ENCODE data around the gene KRT78. TPM values are rescaled to one million over a fixed set of nuclear protein-coding genes. Genes with fewer than 3 reads are reported as not detected.

Gene KRT78
- total RNA-seq, 1 experiment from 2014 or later: 0.15 TPM

GRCh38 chr12:52827499-52828090 is 21.2 kb downstream of the KRT78 start:
- CTCF ChIA-PET: no interaction called here
- no TSS peak for BruUV-seq (replicated peaks)
- no peak for ATAC-seq

GRCh38 chr12:52826611-52827498 is 21.9 kb downstream of the KRT78 start:
- Histone ChIP-seq H3K36me3 (ENCODE audit: low read depth, low read length) (no peaks in the 10 kb centered on the region), H2AFZ (ENCODE audit: low read length) (no peak overlapping the region), H3K9me3 (ENCODE audit: low read length) (no peaks in the 10 kb centered on the region), H3K9ac (ENCODE audit: low read length) (no peak overlapping the region), H3K4me3 (ENCODE audit: low read length) (no peak overlapping the region), H4K20me1 (ENCODE audit: low read length) (no peaks in the 10 kb centered on the region), H3F3A (ENCODE audit: low read length, unreplicated experiment) (no peaks in the 10 kb centered on the region), H3K79me2 (ENCODE audit: low read length) (no peaks in the 10 kb centered on the region), H3K4me1 (ENCODE audit: insufficient read depth, low read length) (peaks cover 8% of the 10 kb centered on the region; the same call in 1 of the 2 replicates), H3K9me2 (replicated peaks; ENCODE audit: low read length) (no peaks in the 10 kb centered on the region), H3K27me3 (ENCODE audit: low read length) (no peaks in the 10 kb centered on the region), H3K4me2 (ENCODE audit: low read length) (no peak overlapping the region), H3K27ac (ENCODE audit: low read length) (no peak overlapping the region)
- CTCF ChIA-PET: no interaction called here
- ATAC-seq (no peak), DNase-seq (no peak)
- POLR2A ChIA-PET (ENCODE audit: unreplicated experiment): interaction anchor here (0.6 kb wide), 1 partner anchor 53 kb away, joined by 4 read pairs; no protein-coding TSS in a partner anchor
- intact Hi-C loops (cut with micrococcal nuclease): no loop called here
- BruUV-seq (replicated peaks): no TSS peak
- no peak for TF ChIP-seq CTCF (conservative IDR thresholded peaks at IDR 0.05; ENCODE audit: low read depth, low read length)
- no peak for TF ChIP-seq EZH2phosphoT487 (IDR thresholded peaks at IDR 0.05; ENCODE audit: borderline replicate concordance, low read length)
- TF ChIP-seq EZH2 (IDR thresholded peaks at IDR 0.05; ENCODE audit: low read length, unreplicated experiment): no peak

More at GRCh38 chr12:52827499-52828090, 21.2 kb downstream of the KRT78 start:
- DNase-seq: no peak
- no peaks in the 10 kb centered on the region for H3F3A ChIP-seq (ENCODE audit: low read length, unreplicated experiment)
- H3K27me3 ChIP-seq (ENCODE audit: low read length): no peaks in the 10 kb centered on the region
- H3K9me2 ChIP-seq (replicated peaks; ENCODE audit: low read length): no peaks in the 10 kb centered on the region
- no peak overlapping the region for H3K9ac ChIP-seq (ENCODE audit: low read length)
- H3K4me2 ChIP-seq (ENCODE audit: low read length): no peak overlapping the region
- no peak overlapping the region for H3K4me3 ChIP-seq (ENCODE audit: low read length)
- no peaks in the 10 kb centered on the region for H3K36me3 ChIP-seq (ENCODE audit: low read depth, low read length)
- peaks cover under 1% of the 10 kb centered on the region; the same call in 1 of the 2 replicates for H3K4me1 ChIP-seq (ENCODE audit: insufficient read depth, low read length)
- no peak overlapping the region for H2AFZ ChIP-seq (ENCODE audit: low read length)
- TF ChIP-seq CTCF (conservative IDR thresholded peaks at IDR 0.05; ENCODE audit: low read depth, low read length): no peak
- no peak for TF ChIP-seq EZH2phosphoT487 (IDR thresholded peaks at IDR 0.05; ENCODE audit: borderline replicate concordance, low read length)
- no peak for TF ChIP-seq EZH2 (IDR thresholded peaks at IDR 0.05; ENCODE audit: low read length, unreplicated experiment)
- no peaks in the 10 kb centered on the region for H4K20me1 ChIP-seq (ENCODE audit: low read length)
- H3K27ac ChIP-seq (ENCODE audit: low read length): no peak overlapping the region
- POLR2A ChIA-PET (ENCODE audit: unreplicated experiment): no interaction called here
- H3K79me2 ChIP-seq (ENCODE audit: low read length): no peaks in the 10 kb centered on the region
- intact Hi-C loops (cut with micrococcal nuclease): no loop called here
- H3K9me3 ChIP-seq (ENCODE audit: low read length): no peaks in the 10 kb centered on the region

- no peak overlapping the region for H3K9ac ChIP-seq (ENCODE audit: low read length)
- H3K9me3 ChIP-seq (ENCODE audit: low read length): no peaks in the 10 kb centered on the region
- no peak overlapping the region for H3K4me3 ChIP-seq (ENCODE audit: low read length)
- no peaks in the 10 kb centered on the region for H3K27me3 ChIP-seq (ENCODE audit: low read length)
- DNase-seq: no peak
- H3K36me3 ChIP-seq (ENCODE audit: low read depth, low read length): no peaks in the 10 kb centered on the region
- no peak for TF ChIP-seq EZH2 (IDR thresholded peaks at IDR 0.05; ENCODE audit: low read length, unreplicated experiment)
- no peak for TF ChIP-seq CTCF (conservative IDR thresholded peaks at IDR 0.05; ENCODE audit: low read depth, low read length)
- no peak for TF ChIP-seq EZH2phosphoT487 (IDR thresholded peaks at IDR 0.05; ENCODE audit: borderline replicate concordance, low read length)
- no peaks in the 10 kb centered on the region for H3K9me2 ChIP-seq (replicated peaks; ENCODE audit: low read length)
- ChIA-PET POLR2A (ENCODE audit: unreplicated experiment) (no interaction called here), CTCF (no interaction called here)
- no peaks in the 10 kb centered on the region for H3F3A ChIP-seq (ENCODE audit: low read length, unreplicated experiment)
- no peak overlapping the region for H2AFZ ChIP-seq (ENCODE audit: low read length)
- no peak for ATAC-seq
- H3K79me2 ChIP-seq (ENCODE audit: low read length): no peaks in the 10 kb centered on the region
- H3K4me2 ChIP-seq (ENCODE audit: low read length): no peak overlapping the region
- intact Hi-C loops (cut with micrococcal nuclease): no loop called here
- BruUV-seq (replicated peaks): no TSS peak
- peaks cover 12% of the 10 kb centered on the region; the same call in 1 of the 2 replicates for H3K4me1 ChIP-seq (ENCODE audit: insufficient read depth, low read length)
- no peak overlapping the region for H3K27ac ChIP-seq (ENCODE audit: low read length)
- H4K20me1 ChIP-seq (ENCODE audit: low read length): no peaks in the 10 kb centered on the region
Observed at GRCh38 chr12:52825961-52826360, 22.8 kb downstream of the KRT78 start.
